Activated CD8-positive, alpha-beta T cell treated with anti-CD3 and anti-CD28 coated beads for 36 hours (primary cell): ENCODE results near the gene CLRN2. TPM values are rescaled to one million over a fixed set of nuclear protein-coding genes. Genes with fewer than 3 reads are reported as not detected.

Experiments used
- ATAC-seq: fragments of 200-7000 bp; cut with Tn5 transposase; one replicate; pipeline ENCODE4 v1.10.0; 2021; ENCODE audit warnings: mild to moderate bottlenecking, moderate library complexity
- CTCF ChIA-PET: fragments of 350-600 bp; sonication (Branson Sonifier 250); formaldehyde crosslinking; loops from one replicate; lab custom pipeline; 2021; ENCODE audit warnings: antibody characterized with exemption; lab: Charles Lee
- POLR2A ChIA-PET: fragments of 350-600 bp; sonication (Branson Sonifier 250); formaldehyde crosslinking; loops from one replicate; lab custom pipeline; 2021; ENCODE audit warnings: antibody characterized with exemption; lab: Charles Lee
- DNase-seq: peaks from one replicate; pipeline ENCODE4 v3.0.0-alpha.2; 2020
- H3K27ac Mint-ChIP-seq: one replicate; pipeline ENCODE4 v1.8.0; 2021; ENCODE audit warnings: mild to moderate bottlenecking, mixed read lengths
- H3K27me3 Mint-ChIP-seq: one replicate; pipeline ENCODE4 v1.8.0; 2021; ENCODE audit warnings: mixed read lengths
- H3K36me3 Mint-ChIP-seq: one replicate; pipeline ENCODE4 v1.8.0; 2021; ENCODE audit warnings: low read depth, mixed read lengths
- H3K4me1 Mint-ChIP-seq: one replicate; pipeline ENCODE4 v1.8.0; 2021; ENCODE audit warnings: low read depth, mixed read lengths
- H3K4me3 Mint-ChIP-seq: one replicate; pipeline ENCODE4 v1.8.0; 2021; ENCODE audit warnings: mild to moderate bottlenecking, moderate library complexity, mixed read lengths
- H3K9me3 Mint-ChIP-seq: one replicate; pipeline ENCODE4 v1.8.0; 2021; ENCODE audit warnings: mixed read lengths
- intact Hi-C: fragments of 100-400 bp; cut with micrococcal nuclease; formaldehyde crosslinking; loops from one replicate; pipeline ENCODE4 v1.10.0; 2022
- total RNA-seq, 2 experiments: library from RNA; stranded (reverse); gene quantifications; one replicate each; pipeline ENCODE4 v1.2.3, GENCODE V29; 2021
- TF ChIP-seq, protein P1 (sequence below): fragments of 200-600 bp; IDR thresholded peaks from one replicate; pipeline ENCODE4 v1.8.0; 2022; ENCODE audit warnings: antibody characterized with exemption, mild to moderate bottlenecking

The CLRN2 gene
- total RNA-seq, 2 experiments from 2014 or later, result not detected

DNA sequence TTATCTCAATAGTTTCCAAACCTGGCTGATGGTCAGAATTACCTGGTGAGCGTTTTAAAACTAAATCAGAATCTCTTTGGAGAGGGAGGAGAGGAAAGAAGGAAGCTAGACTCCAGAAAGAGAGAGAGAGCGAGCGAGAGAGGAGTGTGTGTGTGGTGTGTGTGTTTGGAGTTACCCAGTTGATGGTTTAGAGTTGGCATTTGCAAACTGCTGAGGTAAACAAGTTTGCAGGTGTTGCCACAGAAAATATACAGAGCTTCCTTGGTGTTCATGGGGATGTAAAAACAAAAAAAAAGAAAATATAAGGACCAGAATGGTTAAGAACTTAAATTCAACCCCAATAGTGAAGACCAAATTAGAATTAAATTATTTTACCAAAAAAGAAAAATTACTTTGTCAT lies 35.6 kb downstream of the CLRN2 start:
- ChIA-PET POLR2A (no interaction called here), CTCF (interaction anchor here (1.4 to 7.2 kb wide), 3 partner anchors 63 to 259 kb away, joined by 5 to 80 read pairs (median 35); partner anchors contain the start of genes DCAF16 and NCAPG)
- no peaks in the 10 kb centered on the region for H3K36me3 Mint-ChIP-seq
- H3K9me3 Mint-ChIP-seq, result no peaks in the 10 kb centered on the region
- peaks cover 13% of the 10 kb centered on the region for H3K27me3 Mint-ChIP-seq
- H3K27ac Mint-ChIP-seq, result no peak overlapping the region
- ATAC-seq (no peak), DNase-seq (no peak)
- TF ChIP-seq, protein P1, sequence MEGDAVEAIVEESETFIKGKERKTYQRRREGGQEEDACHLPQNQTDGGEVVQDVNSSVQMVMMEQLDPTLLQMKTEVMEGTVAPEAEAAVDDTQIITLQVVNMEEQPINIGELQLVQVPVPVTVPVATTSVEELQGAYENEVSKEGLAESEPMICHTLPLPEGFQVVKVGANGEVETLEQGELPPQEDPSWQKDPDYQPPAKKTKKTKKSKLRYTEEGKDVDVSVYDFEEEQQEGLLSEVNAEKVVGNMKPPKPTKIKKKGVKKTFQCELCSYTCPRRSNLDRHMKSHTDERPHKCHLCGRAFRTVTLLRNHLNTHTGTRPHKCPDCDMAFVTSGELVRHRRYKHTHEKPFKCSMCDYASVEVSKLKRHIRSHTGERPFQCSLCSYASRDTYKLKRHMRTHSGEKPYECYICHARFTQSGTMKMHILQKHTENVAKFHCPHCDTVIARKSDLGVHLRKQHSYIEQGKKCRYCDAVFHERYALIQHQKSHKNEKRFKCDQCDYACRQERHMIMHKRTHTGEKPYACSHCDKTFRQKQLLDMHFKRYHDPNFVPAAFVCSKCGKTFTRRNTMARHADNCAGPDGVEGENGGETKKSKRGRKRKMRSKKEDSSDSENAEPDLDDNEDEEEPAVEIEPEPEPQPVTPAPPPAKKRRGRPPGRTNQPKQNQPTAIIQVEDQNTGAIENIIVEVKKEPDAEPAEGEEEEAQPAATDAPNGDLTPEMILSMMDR, result no peak
- intact Hi-C loops, result no loop called here
- peaks cover 3% of the 10 kb centered on the region for H3K4me1 Mint-ChIP-seq
- no peak overlapping the region for H3K4me3 Mint-ChIP-seq

DNA sequence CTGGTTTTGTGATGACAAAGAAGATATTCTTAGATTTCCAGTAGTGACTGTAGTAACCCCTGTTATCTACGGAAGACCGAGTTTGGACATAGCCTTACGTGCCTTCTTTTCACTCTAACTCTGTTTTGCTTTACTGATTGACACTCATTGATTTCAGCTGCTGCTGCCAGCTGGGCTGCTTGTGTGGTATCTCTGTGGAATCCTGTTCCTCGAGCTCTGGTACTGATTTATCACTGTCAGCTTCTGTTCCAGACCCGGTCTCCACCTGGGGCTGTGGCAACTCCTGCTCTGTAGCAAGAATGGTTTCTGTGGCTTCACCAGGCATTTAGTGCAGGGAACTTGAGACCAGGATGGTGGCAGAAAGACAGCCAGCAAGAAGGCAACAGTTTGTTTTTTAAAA lies 37.5 kb downstream of the CLRN2 start:
- no peaks in the 10 kb centered on the region for H3K9me3 Mint-ChIP-seq

DNA sequence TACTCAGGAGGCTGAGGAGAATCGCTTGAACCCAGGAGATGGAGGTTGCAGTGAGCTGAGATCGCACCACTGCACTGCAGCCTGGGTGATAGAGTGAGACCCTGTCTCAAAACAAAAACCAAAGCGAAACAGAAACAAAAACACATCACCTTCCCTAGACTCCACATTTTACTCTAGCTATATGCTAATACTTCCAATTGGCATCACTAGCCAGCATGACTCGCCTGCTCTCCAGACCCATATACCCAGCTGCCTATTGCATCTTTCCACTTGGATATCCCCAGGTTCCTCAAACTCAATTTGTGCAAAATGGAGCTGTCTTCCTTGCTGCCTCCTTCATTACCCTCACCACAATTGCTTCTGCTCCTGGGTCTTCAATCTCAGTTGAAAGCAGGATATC lies 39.6 kb downstream of the CLRN2 start:
- POLR2A ChIA-PET, result no interaction called here
- DNase-seq (no peak), ATAC-seq (no peak)
- Mint-ChIP-seq H3K27ac (no peak overlapping the region), H3K4me3 (no peak overlapping the region), H3K36me3 (no peaks in the 10 kb centered on the region), H3K9me3 (no peaks in the 10 kb centered on the region), H3K27me3 (peaks cover 13% of the 10 kb centered on the region), H3K4me1 (no peaks in the 10 kb centered on the region)
- intact Hi-C loops, result no loop called here
- CTCF ChIA-PET, result interaction anchor here (1.0 kb wide), 1 partner anchor 78 kb away, joined by 4 read pairs; no protein-coding TSS in a partner anchor
- TF ChIP-seq, protein P1, result no peak

More for the DNA sequence above, 37.5 kb downstream of the CLRN2 start:
- DNase-seq (no peak), ATAC-seq (no peak)
- Mint-ChIP-seq H3K27me3 (peaks cover 13% of the 10 kb centered on the region), H3K36me3 (no peaks in the 10 kb centered on the region), H3K4me3 (no peak overlapping the region), H3K4me1 (peaks cover 3% of the 10 kb centered on the region), H3K27ac (no peak overlapping the region)
- intact Hi-C loops, result no loop called here
- TF ChIP-seq, protein P1, result no peak
- ChIA-PET CTCF (interaction anchor here (1.5 kb wide), 1 partner anchor 85 kb away, joined by 4 read pairs; no protein-coding TSS in a partner anchor), POLR2A (no interaction called here)

DNA sequence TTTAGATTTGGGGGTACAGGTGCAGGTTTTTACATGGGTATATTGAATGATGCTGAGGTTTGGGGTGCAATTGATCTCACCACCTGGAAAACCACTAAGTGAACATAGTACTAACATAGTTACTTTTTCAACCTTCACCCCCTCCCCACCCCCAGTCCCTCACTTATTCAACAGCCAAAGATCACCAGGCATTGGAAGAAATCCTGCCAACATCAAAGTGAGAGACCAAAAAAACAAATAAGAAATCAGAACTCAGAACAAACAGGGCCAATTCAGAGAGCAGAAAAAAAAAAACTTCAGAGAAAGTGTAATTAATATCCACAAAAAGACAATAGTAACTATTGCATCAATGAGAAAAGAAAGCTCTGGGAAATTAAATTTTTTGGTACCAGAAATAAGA lies 41.5 kb downstream of the CLRN2 start:
- DNase-seq (no peak), ATAC-seq (no peak)
- TF ChIP-seq, protein P1, result no peak
- intact Hi-C loops, result no loop called here
- Mint-ChIP-seq H3K36me3 (no peaks in the 10 kb centered on the region), H3K4me1 (no peaks in the 10 kb centered on the region), H3K4me3 (no peak overlapping the region), H3K9me3 (no peaks in the 10 kb centered on the region), H3K27me3 (peaks cover 13% of the 10 kb centered on the region), H3K27ac (no peak overlapping the region)
- POLR2A ChIA-PET, result no interaction called here
- CTCF ChIA-PET, result interaction anchor here (1.2 to 1.4 kb wide), 2 partner anchors 9 to 79 kb away, joined by 4 read pairs; no protein-coding TSS in a partner anchor

DNA sequence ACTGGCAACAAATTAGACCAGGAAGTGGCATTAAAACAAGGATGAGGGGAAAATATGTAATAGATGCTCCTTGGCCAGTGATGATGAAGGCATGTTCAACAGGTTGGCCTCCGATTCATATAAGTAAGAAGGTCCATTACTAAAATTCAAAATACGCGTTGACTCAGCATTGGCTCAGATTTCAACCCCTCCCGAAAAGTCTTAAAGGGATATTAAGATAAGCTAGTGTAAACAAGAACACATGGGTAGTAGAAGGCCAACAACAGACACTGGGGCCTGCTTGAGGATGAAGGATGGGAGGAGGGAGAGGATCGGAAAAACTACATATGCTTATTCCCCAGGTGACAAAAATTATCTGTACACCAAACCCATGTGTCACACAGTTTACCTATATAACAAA lies 42.9 kb downstream of the CLRN2 start:
- ChIA-PET POLR2A (interaction anchor here (1.0 kb wide), 1 partner anchor 20 kb away, joined by 3 read pairs; no protein-coding TSS in a partner anchor), CTCF (interaction anchor here (1.0 to 4.0 kb wide), 3 partner anchors 9 to 78 kb away, joined by 4 to 18 read pairs (median 4); no protein-coding TSS in a partner anchor)
- ATAC-seq (no peak), DNase-seq (no peak)
- Mint-ChIP-seq H3K36me3 (no peaks in the 10 kb centered on the region), H3K4me1 (no peaks in the 10 kb centered on the region), H3K9me3 (no peaks in the 10 kb centered on the region), H3K27ac (no peak overlapping the region), H3K27me3 (peaks cover 9% of the 10 kb centered on the region), H3K4me3 (no peak overlapping the region)
- TF ChIP-seq, protein P1, result no peak
- intact Hi-C loops, result no loop called here
